Glomerular visceral epithelial cell (primary cell): ENCODE measurements around the gene DYTN.
"Not testable (repeated sequence)": the region's sequence is repeated elsewhere in the genome, so short reads cannot be mapped to it uniquely, and the experiment has no call there.

Experiments used
- DNase-seq: peaks from one replicate; pipeline ENCODE4 v3.0.0-alpha.2; 2016; ENCODE audit errors: extremely low spot score

Gene DYTN, protein sequence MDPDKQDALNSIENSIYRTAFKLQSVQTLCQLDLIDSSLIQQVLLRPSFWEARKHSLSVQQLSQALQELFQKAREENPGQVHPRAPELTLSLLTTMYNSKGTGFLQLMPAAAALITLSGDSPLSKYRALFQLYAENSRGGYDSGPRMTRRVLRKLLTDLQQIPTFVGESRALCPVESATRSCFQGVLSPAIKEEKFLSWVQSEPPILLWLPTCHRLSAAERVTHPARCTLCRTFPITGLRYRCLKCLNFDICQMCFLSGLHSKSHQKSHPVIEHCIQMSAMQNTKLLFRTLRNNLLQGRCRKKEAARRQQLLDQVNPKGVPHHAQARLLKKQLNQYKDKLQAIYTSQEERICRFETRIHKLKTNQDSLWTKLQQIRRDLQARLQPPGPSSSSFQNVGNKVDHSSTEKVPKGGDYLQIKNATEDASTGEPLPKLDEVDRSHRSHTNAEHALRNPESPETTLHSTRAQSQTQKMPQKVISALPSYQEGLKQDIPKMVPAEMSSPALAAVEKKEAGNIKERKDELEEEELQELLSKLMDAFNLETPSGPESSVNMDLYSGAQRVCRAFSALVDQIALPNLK

DNA sequence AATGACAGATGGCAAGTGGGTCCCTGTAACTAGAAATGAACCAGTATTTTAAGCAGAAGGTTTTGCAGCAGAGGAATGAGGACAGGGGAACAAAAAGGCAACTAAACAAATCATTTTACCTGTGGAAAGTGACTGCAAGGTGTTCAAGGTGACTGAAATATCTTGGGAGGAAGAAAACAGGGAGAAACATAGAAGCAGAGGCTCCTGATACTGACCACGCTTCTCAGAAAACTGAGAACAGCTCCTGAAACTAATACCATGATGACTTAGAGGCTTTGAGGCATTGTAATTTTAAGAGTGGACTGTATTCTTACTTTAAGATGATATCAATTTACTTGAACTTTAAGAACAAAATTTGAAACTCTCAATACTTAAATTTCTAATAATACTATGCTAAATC is at the start of gene DYTN:
TSS of gene DYTN (minus strand) at position 101 of the 400 bp plus-strand sequence. CDS start 117 bp downstream, outside the sequence.
- DNase-seq, result no peak

DNA sequence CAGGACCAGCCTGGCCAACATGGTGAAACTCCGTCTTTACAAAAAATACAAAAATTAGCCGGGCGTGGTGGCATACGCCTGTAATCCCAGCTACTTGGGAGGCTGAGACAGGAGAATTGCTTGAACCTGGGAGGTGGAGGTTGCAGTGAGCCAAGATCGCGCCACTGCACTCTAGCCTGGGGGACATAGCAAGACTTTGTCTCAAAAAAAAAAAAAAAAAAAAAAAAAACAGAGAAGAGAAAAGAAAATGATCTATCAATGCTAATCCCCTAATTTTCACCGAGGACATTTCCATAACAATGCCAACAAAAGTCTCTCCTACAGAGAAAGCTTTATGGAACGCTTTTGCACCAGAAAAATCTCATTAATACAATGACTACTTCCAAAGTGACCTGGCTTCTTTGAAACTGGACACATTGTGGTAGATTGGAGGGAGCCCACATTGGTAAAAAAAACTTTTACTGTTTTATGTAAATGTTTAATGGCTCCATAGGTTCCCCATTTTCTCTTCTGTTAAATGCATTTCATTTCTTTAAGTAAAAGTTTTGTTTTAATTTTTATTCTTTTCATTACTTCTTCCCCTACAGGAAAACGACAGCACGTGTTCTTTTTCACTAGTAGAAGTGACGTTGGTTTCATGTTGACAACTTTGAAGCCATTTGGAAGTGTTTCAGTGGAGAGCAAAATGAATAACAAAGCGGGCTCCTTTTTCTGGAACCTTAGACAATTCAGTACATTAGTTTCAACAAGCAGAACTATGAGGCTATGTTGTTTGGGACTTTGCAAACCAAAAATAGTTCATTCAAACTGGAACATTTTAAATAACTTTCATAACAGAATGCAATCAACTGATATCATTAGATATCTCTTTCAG is 48.1 kb upstream of the DYTN start:
- DNase-seq, result no peak

DNA sequence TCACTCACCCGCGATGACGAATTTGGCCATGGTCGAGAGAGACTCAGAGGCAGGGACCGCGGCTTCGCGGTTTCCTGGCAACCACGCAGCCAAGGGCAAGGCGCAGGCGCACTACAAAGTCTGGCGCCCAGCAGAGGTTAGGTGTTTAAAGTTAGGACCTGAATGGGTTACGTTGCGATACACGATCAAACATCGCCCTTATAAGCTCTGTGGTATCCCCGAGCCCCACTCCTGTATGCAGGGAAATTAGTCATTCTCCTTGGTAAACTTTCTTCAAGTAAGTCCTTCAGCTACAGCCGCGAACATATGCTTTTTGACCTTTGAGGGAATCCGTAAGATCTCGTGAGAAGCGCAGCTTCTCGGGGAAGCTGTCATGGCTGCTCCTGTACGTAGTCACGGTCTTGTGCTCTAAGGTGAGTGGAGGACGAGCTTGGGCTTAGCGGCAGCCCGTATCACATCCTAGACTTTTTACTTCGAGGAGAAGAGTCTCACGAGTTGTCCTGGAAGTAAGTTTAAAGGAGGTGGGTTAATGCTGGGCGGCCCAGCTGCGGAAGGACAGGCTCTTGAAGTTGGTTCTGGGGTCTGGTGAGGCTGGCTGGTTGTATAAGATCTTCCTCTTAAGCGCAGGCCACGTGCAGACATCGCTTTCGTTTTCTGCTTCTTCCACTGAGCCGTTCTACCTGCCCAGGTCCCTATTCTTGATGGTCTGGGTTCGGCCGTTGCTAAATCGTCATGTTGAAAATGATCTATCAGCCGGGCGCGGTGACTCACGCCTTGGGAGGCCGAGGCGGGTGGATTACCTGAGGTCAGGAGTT is 47.3 kb upstream of the DYTN start, which contains the start of the genes FASTKD2 and MDH1B:
TSS of gene FASTKD2 (plus strand) at position 365 of the 815 bp plus-strand sequence. CDS start 1,088 bp downstream, outside the sequence.
TSS of gene MDH1B (minus strand) at position 87 of the 815 bp plus-strand sequence. CDS start at position 30, 57 bp downstream.
- DNase-seq, result peak; percentile 93

DNA sequence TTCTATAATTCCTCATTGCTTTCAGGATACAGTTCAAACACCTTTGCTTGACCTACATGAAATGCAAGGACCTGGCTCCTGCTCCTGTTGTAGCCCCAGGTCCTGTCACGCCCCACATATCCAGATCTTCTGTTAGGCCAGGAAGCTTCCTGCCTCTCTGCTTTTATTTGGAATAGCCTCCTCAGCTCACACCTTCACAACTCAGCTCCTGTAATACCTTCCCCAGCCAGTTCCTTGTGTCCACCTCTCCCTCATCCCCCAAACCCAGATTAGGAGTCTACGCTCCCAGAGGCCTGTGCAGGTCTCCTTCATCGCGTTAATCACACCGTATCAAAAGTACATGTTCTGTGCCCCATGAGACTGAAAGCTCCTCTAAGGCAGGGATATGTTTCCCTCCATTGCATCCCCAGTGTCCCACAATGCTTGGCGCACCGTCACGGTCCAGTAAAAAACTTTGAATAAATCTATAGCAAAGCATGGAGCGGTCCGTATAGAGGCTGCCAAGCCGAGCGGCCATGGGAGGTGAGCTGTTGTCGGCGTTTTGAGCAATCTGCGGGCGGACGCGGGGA is 46.6 kb upstream of the DYTN start:
- DNase-seq, result no peak

DNA sequence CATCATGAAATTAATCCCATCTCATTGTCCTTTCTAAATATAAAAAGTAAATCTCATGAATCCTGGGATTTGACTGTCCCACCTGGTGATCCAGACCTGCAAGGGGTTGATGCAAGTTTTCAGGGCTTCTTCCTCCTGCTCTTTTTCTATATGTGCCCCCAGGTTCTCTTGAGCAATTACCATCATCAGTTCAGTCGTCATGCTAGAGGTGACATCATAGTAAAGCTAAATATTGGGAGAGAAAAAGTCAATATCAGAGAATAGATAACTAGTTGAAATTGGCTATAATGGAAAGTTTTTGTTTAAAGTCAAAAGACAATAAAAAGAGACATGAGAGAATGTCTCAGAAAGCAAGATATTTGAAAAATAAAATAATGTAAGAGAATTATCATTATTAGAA is 38.6 kb upstream of the DYTN start:
- DNase-seq, result no peak

DNA sequence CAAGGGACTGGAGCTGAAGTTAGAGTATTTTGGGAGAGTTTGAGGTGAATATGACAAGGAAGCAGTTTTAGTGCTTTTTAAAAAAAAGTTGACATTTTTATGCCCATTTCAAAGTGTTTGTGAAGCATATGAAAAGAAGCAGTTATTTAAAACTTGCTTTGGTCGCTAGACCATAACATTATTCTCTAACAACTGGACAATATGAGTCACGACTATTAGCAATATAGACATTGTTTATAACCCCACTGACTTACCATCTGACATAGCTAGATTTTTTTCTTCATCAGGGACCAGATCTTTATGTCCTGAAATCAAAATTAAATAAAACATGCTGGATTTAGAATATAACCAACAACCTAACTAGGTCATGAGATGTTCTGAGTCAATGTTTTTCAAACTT is 22.6 kb upstream of the DYTN start:
- no peak for DNase-seq

DNA sequence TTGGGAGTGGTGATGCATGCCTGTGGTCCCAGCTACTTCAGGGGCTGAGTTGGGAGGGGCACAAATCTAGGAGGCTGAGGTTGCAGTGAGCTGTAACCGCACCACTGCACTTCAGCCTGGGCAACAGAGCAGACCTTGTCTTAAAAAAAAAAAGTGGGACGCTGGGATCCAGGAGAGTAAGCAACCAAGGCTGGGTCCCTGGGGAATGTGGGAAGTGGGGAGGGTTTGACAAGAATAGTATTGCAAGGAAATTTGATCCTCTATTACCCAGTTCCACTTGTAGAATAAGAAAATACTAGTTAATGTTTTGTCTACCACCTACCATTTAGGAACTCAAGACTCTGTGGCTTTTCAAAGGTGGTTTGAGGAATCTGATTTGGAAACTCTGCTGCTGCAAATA is 21.1 kb upstream of the DYTN start:
- no peak for DNase-seq

DNA sequence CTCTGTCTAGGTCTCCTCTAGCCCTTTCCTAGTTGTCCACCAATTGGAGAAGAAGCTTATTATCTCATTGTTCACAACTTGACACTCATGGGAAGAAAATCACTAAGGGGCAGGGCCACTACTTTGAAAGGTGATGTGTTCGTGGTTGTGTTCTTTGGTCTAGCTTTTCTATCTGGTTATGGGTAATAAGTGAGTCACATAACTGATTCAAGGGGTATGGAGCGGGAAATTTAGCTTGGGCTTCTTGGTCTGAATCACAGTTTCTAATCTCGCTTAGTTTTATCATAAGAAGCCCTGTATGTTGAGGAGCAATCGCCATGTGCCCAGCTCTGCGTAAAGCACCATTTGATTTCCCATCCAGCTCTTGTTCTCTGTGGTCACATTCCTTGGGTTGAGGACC is 18.7 kb upstream of the DYTN start:
- DNase-seq, result no peak

DNA sequence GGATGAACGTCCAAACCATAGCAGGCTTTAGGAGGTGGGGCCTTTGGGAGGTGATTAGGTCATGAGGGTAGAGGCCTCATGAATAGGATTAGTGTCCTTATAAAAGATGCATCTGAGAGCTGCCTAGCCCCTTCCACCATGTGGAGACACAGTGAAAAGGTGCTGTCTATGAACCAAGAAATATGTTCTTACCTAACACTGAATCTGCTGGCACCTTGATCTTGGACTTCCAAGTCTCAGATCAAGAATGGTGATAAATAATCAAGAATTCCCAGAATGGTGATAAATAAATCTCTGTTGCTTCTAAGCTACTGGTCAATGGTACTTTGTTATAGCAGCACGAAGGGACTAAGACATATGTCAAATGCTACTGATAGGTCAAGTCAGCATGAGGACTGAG is 15.1 kb upstream of the DYTN start:
- no peak for DNase-seq

DNA sequence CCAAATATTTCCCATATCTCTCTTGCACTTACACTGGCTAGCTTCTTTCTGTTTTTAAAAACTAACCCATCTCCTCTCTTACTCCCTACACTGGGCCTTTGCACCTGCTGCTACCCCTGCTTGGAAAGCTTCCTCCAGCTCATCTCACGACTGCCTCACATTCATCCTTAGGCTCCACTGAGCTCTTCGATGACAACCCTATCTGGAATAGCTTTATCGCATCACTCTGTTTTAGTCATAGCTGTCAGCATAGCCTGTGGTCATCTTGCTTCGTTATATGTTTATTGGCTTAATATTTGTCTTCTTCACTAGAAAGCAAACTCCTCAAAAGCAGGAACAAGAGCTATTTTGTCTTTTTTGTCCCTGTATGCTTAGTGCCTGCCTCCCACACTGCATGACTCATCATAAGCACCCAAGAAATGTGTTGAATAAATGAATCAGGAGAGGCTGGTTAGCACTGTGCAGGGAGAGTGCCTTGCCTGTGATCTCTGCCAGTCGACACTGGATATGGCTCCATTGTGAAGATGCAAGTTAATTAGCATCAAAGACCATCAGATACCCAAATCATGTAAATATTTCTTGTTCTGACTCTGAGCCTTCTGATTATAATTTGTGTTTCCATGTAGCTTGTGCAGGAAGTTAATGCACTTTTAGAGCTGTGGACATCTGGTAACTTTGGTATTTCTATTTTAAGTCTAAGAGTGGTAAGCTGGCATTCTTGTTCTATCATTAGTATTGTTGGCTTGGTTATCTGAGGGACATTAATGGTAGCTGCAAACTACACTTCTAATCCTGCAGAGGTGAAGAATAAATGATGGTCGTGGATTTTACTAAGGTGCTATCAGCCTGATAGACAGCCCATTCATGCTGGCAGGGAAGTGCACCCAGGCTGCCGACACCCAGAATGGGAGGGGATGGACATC is 10.3 kb upstream of the DYTN start:
- DNase-seq, result no peak

DNA sequence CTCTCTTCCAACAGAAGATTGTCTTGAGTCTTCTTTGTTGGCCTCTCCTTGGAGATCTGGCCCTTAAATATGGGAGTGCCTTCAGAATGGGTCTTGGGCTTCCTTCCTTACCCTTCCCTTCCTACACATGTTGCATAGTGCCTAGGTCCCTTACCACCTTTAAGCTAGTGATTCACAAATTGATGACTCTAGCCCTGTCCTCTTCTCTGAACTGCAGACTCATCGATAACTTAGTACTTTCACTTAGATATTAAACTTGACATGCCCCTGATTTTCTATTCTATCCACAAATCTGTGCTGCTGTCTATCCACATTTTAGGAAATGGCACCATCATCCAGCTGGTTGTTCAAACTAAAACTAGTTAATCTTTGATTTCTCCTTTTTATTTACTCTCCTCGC is 9.1 kb upstream of the DYTN start:
- no peak for DNase-seq

DNA sequence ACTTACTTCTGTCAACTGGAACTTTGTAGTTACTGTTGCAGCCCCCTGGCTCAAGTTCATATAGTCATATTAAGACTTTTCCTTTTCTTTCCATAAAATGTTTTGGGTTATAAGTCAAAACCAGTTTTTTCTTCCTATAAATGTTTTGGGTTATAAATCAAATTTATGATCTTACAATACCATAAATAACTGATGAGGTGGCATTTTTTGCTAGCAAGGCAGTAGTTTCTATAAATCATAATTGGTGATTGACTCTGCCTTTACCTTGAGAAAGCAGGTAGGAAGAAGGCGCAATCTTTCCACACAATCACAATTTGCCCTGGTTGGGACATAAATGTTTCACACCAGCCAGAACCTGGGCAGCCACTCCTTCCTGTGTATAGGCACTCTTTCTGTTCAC is 5.1 kb upstream of the DYTN start:
- DNase-seq, result no peak

DNA sequence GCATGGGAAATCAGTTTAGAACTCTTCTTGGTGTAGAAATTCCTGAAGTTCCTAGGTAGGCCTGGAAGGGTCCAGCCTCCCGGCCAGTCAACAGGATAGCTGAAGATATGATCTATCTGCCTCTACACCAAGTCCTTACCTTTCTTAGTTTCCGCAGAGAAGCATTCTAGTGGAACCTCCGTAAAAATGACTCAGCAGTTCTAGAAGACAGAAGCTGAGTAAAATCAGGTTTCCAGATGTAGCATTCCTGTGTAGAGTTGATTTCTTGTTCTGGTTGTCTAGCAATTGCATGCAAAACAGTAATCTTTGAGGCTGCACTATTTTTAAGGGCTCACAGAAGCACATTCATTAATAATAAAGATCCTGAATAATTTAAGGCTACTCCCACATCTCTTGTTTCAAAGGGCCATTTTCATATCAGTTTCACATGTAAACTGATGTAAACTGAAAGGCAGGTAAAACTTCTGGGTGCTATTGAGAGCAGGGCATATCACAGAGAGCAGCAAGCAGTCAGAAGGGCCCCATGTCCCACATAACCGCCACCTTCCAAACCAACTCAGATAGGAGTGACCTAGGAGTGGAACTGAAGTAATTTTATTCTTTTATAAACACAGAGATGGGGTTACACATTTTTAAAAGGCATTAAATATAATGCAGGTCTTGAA is 3.2 kb upstream of the DYTN start:
- DNase-seq, result no peak

DNA sequence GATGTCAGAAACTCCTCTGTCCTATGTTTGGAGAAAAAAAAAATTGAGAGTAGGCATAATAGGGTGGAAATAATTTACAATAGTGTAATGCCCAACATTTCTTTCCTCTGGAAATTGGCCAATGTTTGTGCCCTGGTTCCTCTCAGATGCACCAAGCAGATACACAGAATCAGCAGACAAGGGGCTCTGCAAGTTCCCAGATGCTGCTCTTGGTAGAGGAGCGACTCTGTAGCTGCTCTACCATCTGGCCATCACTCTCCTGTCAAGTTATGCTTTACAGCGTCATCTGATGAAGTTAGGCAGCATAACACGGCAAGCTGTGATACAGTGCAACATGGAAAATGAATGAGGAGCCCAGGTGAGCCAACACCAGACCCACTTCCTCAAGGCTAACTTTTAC is 1.6 kb downstream of the DYTN start:
- DNase-seq, result no peak

DNA sequence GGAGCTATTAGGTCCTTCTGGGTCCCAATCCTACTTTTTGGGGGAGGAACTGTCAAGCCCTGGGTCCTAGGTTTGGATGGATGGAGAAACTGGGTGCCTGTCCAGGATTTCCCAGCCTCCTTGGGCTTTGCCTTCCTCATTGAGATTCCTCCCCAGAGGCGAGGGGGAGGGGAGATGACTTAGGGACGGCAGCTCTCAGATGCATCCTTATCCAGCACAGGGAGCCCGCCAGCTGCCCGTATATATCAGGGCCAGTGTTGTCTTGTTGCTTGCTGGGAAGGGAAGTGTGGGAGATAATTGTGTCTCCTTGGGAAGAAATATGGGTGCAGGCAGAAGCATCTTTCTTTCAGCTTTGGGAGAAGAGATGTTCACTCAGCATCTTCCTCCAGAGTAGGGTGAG is 3.0 kb downstream of the DYTN start:
- not testable (repeated sequence) for DNase-seq

DNA sequence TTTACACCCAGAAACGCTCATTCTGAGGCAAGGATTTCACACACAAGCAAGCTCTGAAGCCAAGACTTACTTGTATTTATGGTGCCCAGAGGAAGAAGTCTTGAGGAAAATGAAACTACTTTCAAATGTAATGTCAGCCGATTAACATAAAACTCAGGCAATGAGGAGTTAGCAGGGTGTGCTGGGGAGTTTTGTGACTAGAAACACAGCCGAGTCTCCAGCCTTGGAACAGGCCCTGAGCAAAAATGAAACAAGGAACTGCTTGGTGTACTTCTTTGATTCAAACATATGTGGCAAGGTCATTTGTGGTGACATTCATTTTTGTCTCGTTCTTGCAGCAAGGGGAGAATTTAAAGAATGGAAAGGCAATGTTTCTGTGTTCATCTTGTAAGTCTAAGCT is 4.5 kb downstream of the DYTN start:
- DNase-seq, result no peak

DNA sequence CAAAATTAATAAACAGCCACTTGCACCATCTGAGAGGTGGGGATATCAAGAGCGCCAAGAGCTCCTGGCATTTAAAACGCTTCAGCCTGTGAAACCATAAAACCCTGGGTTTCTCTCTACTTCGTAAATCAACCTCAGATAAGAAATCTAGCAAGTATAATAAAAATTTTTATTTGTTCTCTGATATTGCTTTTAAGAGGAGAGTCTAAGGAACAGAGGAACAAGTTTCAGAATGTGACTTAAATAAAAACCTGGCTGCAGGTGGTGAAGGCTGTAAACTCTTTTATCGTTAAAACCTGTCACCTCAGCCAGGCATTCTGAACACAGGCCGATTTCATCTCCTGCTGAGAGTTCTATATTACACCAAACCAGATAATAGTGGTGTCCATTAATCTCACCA is 9.9 kb downstream of the DYTN start:
- DNase-seq, result no peak

DNA sequence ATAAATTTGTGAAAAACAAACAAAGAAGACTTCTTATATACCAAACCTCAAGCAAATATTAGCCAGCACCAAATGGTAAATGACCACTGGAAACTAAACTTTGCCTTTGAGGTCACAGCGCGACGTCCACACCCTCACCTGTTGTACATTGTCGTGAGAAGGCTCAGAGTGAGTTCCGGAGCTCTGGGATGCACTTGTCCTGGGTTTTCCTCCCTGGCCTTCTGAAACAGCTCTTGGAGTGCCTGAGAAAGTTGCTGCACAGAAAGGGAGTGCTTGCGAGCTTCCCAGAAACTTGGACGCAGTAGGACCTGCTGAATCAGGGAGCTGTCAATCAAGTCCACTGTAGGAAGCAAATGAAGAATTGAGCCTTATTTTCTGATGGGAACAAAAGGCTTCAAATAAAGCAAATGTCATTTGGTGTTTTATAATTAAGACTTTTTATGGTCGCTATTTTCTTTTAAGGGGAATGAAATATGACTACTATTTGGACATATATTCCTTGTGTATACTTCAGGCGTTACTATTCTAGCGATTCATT is 11.0 kb downstream of the DYTN start:
- no peak for DNase-seq

DNA sequence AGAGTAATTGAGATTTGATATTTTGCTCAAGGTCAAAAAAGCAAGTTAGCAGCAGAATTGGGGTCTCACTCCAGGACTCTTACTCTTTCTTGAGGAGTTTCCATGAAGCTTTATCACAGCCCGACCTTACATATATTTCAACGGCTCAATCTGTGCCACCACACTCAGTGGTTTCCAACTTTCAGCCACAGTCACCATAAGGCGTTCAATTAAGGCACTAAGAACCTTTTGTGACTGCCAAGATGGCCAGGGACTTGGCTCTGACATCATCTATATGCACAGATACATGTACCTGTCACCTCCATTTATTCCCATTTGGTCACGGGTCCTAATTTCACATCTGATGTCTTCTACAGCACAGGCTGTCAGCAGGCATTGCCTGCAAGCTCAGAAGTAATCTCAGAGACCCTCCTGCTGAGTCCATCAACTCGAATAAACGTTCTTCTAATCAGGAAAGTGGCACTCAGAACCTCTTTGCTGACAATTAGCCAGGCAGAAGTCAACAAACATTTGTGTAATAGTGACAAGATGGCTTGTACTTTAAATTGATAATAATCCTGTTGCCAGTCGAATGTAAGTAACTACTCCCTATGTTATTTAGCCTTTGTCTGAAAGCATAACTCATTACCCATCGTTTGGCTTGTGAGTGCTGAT is 16.1 kb downstream of the DYTN start:
- no peak for DNase-seq
